ENCODE results near the gene RIN2. TPM values are rescaled to one million over a fixed set of nuclear protein-coding genes. Genes with fewer than 3 reads are reported as not detected.

Gene RIN2
- total and polyA plus RNA-seq, 2 of the 13 experiments (the other 11 are each of a cell fraction or from before 2014, with no cell fraction given) = 2.5 to 5.1 TPM

GRCh38 chr20:19757487-19758132, 448 bp upstream of the RIN2 start (continued):
- TF ChIP-seq ZGPAT (CRISPR knock-in tag; IDR thresholded peaks at IDR 0.05) (0 out of 2 replicates have a peak, but pooled peaks have one; percentile 46), FUBP1 (CRISPR knock-in tag; IDR thresholded peaks at IDR 0.05; ENCODE audit: borderline replicate concordance) (no peak), ZMYM3 (CRISPR knock-in tag; IDR thresholded peaks at IDR 0.05) (peak; percentile 43; the same call in 1 of the 2 replicates), TFAP4 (IDR thresholded peaks at IDR 0.05; ENCODE audit: borderline replicate concordance, low read depth) (peak; percentile 43; the same call in 1 of the 2 replicates), RFX1 (IDR thresholded peaks at IDR 0.05) (no peak), AGO2 (optimal IDR thresholded peaks at IDR 0.05; ENCODE audit: low read depth, low read length) (peak; percentile 63), YEATS4 (CRISPR knock-in tag; IDR thresholded peaks at IDR 0.05; ENCODE audit: borderline replicate concordance) (peak; percentile 67; the same call in 1 of the 2 replicates), TFDP2 (CRISPR knock-in tag; IDR thresholded peaks at IDR 0.05) (0 out of 2 replicates have a peak, but pooled peaks have one; percentile 42), ISL2 (CRISPR knock-in tag; IDR thresholded peaks at IDR 0.05) (peak; percentile 44), MAZ (IDR thresholded peaks at IDR 0.05; ENCODE audit: borderline replicate concordance, low read depth, low read length) (peak; percentile 74; the same call in 1 of the 2 replicates), MAZ (CRISPR knock-in tag; IDR thresholded peaks at IDR 0.05; ENCODE audit: low read depth) (peak; percentile 74), ZBTB38 (CRISPR knock-in tag; IDR thresholded peaks at IDR 0.05) (no peak), ZNF616 (CRISPR knock-in tag; IDR thresholded peaks at IDR 0.05; ENCODE audit: low read depth) (peak; percentile 23; the same call in 1 of the 2 replicates), POGK (CRISPR knock-in tag; conservative IDR thresholded peaks at IDR 0.05) (peak; percentile 35)
- TF ChIP-seq, protein P1, sequence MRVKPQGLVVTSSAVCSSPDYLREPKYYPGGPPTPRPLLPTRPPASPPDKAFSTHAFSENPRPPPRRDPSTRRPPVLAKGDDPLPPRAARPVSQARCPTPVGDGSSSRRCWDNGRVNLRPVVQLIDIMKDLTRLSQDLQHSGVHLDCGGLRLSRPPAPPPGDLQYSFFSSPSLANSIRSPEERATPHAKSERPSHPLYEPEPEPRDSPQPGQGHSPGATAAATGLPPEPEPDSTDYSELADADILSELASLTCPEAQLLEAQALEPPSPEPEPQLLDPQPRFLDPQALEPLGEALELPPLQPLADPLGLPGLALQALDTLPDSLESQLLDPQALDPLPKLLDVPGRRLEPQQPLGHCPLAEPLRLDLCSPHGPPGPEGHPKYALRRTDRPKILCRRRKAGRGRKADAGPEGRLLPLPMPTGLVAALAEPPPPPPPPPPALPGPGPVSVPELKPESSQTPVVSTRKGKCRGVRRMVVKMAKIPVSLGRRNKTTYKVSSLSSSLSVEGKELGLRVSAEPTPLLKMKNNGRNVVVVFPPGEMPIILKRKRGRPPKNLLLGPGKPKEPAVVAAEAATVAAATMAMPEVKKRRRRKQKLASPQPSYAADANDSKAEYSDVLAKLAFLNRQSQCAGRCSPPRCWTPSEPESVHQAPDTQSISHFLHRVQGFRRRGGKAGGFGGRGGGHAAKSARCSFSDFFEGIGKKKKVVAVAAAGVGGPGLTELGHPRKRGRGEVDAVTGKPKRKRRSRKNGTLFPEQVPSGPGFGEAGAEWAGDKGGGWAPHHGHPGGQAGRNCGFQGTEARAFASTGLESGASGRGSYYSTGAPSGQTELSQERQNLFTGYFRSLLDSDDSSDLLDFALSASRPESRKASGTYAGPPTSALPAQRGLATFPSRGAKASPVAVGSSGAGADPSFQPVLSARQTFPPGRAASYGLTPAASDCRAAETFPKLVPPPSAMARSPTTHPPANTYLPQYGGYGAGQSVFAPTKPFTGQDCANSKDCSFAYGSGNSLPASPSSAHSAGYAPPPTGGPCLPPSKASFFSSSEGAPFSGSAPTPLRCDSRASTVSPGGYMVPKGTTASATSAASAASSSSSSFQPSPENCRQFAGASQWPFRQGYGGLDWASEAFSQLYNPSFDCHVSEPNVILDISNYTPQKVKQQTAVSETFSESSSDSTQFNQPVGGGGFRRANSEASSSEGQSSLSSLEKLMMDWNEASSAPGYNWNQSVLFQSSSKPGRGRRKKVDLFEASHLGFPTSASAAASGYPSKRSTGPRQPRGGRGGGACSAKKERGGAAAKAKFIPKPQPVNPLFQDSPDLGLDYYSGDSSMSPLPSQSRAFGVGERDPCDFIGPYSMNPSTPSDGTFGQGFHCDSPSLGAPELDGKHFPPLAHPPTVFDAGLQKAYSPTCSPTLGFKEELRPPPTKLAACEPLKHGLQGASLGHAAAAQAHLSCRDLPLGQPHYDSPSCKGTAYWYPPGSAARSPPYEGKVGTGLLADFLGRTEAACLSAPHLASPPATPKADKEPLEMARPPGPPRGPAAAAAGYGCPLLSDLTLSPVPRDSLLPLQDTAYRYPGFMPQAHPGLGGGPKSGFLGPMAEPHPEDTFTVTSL (CRISPR knock-in tag; IDR thresholded peaks at IDR 0.05; ENCODE audit: borderline replicate concordance) = no peak; the same call in 1 of the 2 replicates

Data from HepG2 (cell line).